H1 (cell line): Measurements from ENCODE around the gene BAIAP2L2. TPM values are rescaled to one million over a fixed set of nuclear protein-coding genes. Genes with fewer than 3 reads are reported as not detected.

ENCODE experiments used
- BRCA1 ChIP-seq: IDR thresholded peaks from 2 replicates; pipeline ENCODE4 v1.6.1; 2012; ENCODE audit warnings: low read depth, low read length, improper control_type of control experiment
- CBX8 ChIP-seq: fragments of 300-800, 300-1000 bp; sonication (generic); IDR thresholded peaks from 2 replicates; pipeline ENCODE4 v1.7.1; 2016; ENCODE audit warnings: low read depth, low read length, borderline replicate concordance
- CHD1 ChIP-seq: IDR thresholded peaks from 2 replicates; pipeline ENCODE4 v1.6.1; 2012; ENCODE audit warnings: low read depth, low read length, improper control_type of control experiment
- KDM4A ChIP-seq: IDR thresholded peaks from one replicate; pipeline ENCODE4 v1.7.1; 2012; ENCODE audit warnings: low read depth, mild to moderate bottlenecking, moderate library complexity, low read length, inconsistent platforms; ENCODE audit not compliant: severe bottlenecking
- POU5F1 ChIP-seq: IDR thresholded peaks from 2 replicates; pipeline ENCODE4 v1.6.1; 2011; ENCODE audit warnings: low read depth, mild to moderate bottlenecking, low read length, moderate library complexity
- RAD21 ChIP-seq, 2 experiments: IDR thresholded peaks in 1 of 2; conservative IDR thresholded peaks in 1 of 2; 2 replicates each; pipeline ENCODE4 v1.6.1; 2011; ENCODE audit warnings: low read depth in 2 of 2, low read length in 2 of 2, improper control_type of control experiment in 1 of 2, inconsistent platforms in 1 of 2, mild to moderate bottlenecking in 1 of 2, moderate library complexity in 1 of 2
- SIN3A ChIP-seq, 2 experiments: IDR thresholded peaks in 1 of 2; conservative IDR thresholded peaks in 1 of 2; 2 replicates each; pipeline ENCODE4 v1.6.1; 2011 to 2012; ENCODE audit warnings: low read length in 2 of 2, improper control_type of control experiment in 1 of 2, low read depth in 1 of 2, mild to moderate bottlenecking in 1 of 2
- SUZ12 ChIP-seq: fragments of 200-600 bp; sonication (generic); IDR thresholded peaks from 2 replicates; pipeline ENCODE4 v1.6.1; 2012; ENCODE audit warnings: mild to moderate bottlenecking, inconsistent platforms, low read length, moderate library complexity, mixed read lengths
- TCF12 ChIP-seq: IDR thresholded peaks from 2 replicates; pipeline ENCODE4 v1.6.1; 2011; ENCODE audit warnings: low read depth, mild to moderate bottlenecking, low read length
- YY1 ChIP-seq: IDR thresholded peaks from 2 replicates; pipeline ENCODE4 v1.6.1; 2011; ENCODE audit warnings: low read depth, mild to moderate bottlenecking, low read length
- polyA plus RNA-seq, 7 experiments: library from polyadenylated mRNA; depleted of rRNA in 3 of 7; stranded (reverse) in 5 of 7; unstranded in 2 of 7; fragments of >200 nt in 5 of 7; fragments of 200-250 nt in 2 of 7; gene quantifications; 1 replicate in 5 of 7; 2 replicates in 1 of 7; 4 replicates in 1 of 7; pipeline versions ENCODE4 v1.2.1 to v1.2.3, GENCODE V29; 2011 to 2013; ENCODE audit warnings: missing spikeins in 2 of 7, mixed read lengths in 2 of 7
- total RNA-seq: library from RNA; stranded (reverse); fragmentation: NEBNext Ultra II Directional; extraction: Animal tissue kit (Norgen Biotek cat#: 25700); gene quantifications from 2 replicates; pipeline ENCODE4 v1.2.1, GENCODE V29; 2021

The BAIAP2L2 gene
- total and polyA plus RNA-seq, 2 of the 8 experiments (the other 6 are each of a cell fraction or from before 2014, with no cell fraction given): 5.4 to 10.0 TPM

GRCh38 chr22:38138961-38139360 lies 28.5 kb upstream of the BAIAP2L2 start (continued):
- TF ChIP-seq YY1 (no peak), RAD21 (IDR thresholded peaks at IDR 0.05 in 1 of 2, conservative IDR thresholded peaks at IDR 0.05 in 1 of 2; ENCODE audit: low read depth in 2 of 2, low read length in 2 of 2) (no peak), TCF12 (no peak), SUZ12 (no peak), CHD1 (no peak), SIN3A (conservative IDR thresholded peaks at IDR 0.05 in 1 of 2, IDR thresholded peaks at IDR 0.05 in 1 of 2; ENCODE audit: low read depth in 1 of 2, low read length in 2 of 2) (no peak), CBX8 (no peak), POU5F1 (no peak), BRCA1 (no peak), KDM4A (no peak)
